Smooth muscle cell (in vitro differentiated cells): ENCODE measurements around the gene LRRC34. TPM values are rescaled to one million over a fixed set of nuclear protein-coding genes. Genes with fewer than 3 reads are reported as not detected.

Experiments used
- DNase-seq: peaks from one replicate; lab custom pipeline; 2025; ENCODE audit not compliant: unreplicated experiment; lab: John Stamatoyannopoulos, UW
- H2AFZ ChIP-seq: fragments of 200-600 bp; sonication (generic); 2 replicates; pipeline ENCODE4 v1.6.0; 2016; ENCODE audit warnings: antibody characterized with exemption, low read depth, mild to moderate bottlenecking
- H3F3A ChIP-seq: fragments of 200-600 bp; sonication (generic); 2 replicates; pipeline ENCODE4 v1.6.0; 2017; ENCODE audit warnings: antibody characterized with exemption, low read depth
- H3K27ac ChIP-seq: fragments of 200-600 bp; sonication (generic); 2 replicates; pipeline ENCODE4 v1.5.1; 2016; ENCODE audit warnings: low read depth, mild to moderate bottlenecking
- H3K27me3 ChIP-seq: fragments of 200-600 bp; sonication (generic); 2 replicates; pipeline ENCODE4 v1.6.1; 2016; ENCODE audit warnings: low read depth, mild to moderate bottlenecking
- H3K36me3 ChIP-seq: fragments of 200-600 bp; sonication (generic); 2 replicates; pipeline ENCODE4 v1.5.1; 2016; ENCODE audit warnings: low read depth
- H3K4me1 ChIP-seq: fragments of 200-600 bp; sonication (generic); 2 replicates; pipeline ENCODE4 v1.5.1; 2016; ENCODE audit warnings: low read depth
- H3K4me2 ChIP-seq: fragments of 200-600 bp; sonication (generic); 2 replicates; pipeline ENCODE4 v1.6.0; 2016; ENCODE audit warnings: mild to moderate bottlenecking
- H3K4me3 ChIP-seq: fragments of 200-600 bp; sonication (generic); 2 replicates; pipeline ENCODE4 v1.5.1; 2016; ENCODE audit warnings: mild to moderate bottlenecking
- H3K79me2 ChIP-seq: fragments of 200-600 bp; sonication (generic); 2 replicates; pipeline ENCODE4 v1.6.0; 2016; ENCODE audit warnings: low read depth, mild to moderate bottlenecking
- H3K9ac ChIP-seq: fragments of 200-600 bp; sonication (generic); 2 replicates; pipeline ENCODE4 v1.6.0; 2016; ENCODE audit warnings: low read depth
- H3K9me3 ChIP-seq: fragments of 200-600 bp; sonication (generic); replicated peaks from 2 replicates; pipeline ENCODE4 v1.5.1; 2016; ENCODE audit warnings: low read depth
- H4K20me1 ChIP-seq: fragments of 200-600 bp; sonication (generic); 2 replicates; pipeline ENCODE4 v1.6.0; 2016; ENCODE audit warnings: low read depth
- CTCF ChIP-seq: fragments of 200-600 bp; sonication (generic); IDR thresholded peaks from 2 replicates; pipeline ENCODE4 v1.5.1; 2017; ENCODE audit warnings: borderline replicate concordance, mild to moderate bottlenecking, antibody characterized with exemption; ENCODE audit not compliant: insufficient read depth, poor library complexity, severe bottlenecking
- WGBS: methylation state at CpG from one replicate; pipeline ENCODE4 v1.1.7; 2016; ENCODE audit warnings: low lambda C conversion rate; 5-methylcytosine and 5-hydroxymethylcytosine counted together
- polyA plus RNA-seq: library from polyadenylated mRNA; unstranded; fragments of >200 nt; fragmentation: Nextera tagmentation; extraction: Ambion mirVana; gene quantifications from 2 replicates; pipeline ENCODE4 v1.2.1, GENCODE V29; 2016
- total RNA-seq: library from RNA; depleted of rRNA; stranded (reverse); fragments of >200 nt; gene quantifications from 2 replicates; pipeline ENCODE4 v1.2.3, GENCODE V29; 2014

LRRC34 gene
- total and polyA plus RNA-seq, 2 experiments from 2014 or later: 1.8 to 2.5 TPM

- H3K4me3 ChIP-seq: no peak overlapping the region
- H3K9ac ChIP-seq: no peak overlapping the region
- no peaks in the 10 kb centered on the region for H3K36me3 ChIP-seq
- no peak overlapping the region for H3K27ac ChIP-seq
- 80% methylated on average over 3 of the region's 3 CpGs for WGBS
- H3K27me3 ChIP-seq: no peaks in the 10 kb centered on the region
- no peaks in the 10 kb centered on the region for H4K20me1 ChIP-seq
- no peak overlapping the region for H2AFZ ChIP-seq
- no peak overlapping the region for H3K4me2 ChIP-seq
- H3F3A ChIP-seq: no peaks in the 10 kb centered on the region
- no peaks in the 10 kb centered on the region for H3K9me3 ChIP-seq
- H3K4me1 ChIP-seq: no peaks in the 10 kb centered on the region
- H3K79me2 ChIP-seq: no peaks in the 10 kb centered on the region
- no peak for DNase-seq
- no peak for TF ChIP-seq CTCF
Measured at GRCh38 chr3:169825316-169825715, 12.6 kb upstream of the LRRC34 start.

GRCh38 chr3:169822983-169823382, 10.3 kb upstream of the LRRC34 start:
- Histone ChIP-seq H2AFZ (no peak overlapping the region), H3K9me3 (no peaks in the 10 kb centered on the region), H3K27ac (no peak overlapping the region), H3K4me3 (no peak overlapping the region), H3K9ac (no peak overlapping the region), H3K27me3 (no peaks in the 10 kb centered on the region), H4K20me1 (no peaks in the 10 kb centered on the region), H3K4me1 (no peaks in the 10 kb centered on the region), H3K79me2 (no peaks in the 10 kb centered on the region), H3F3A (no peaks in the 10 kb centered on the region), H3K36me3 (no peaks in the 10 kb centered on the region), H3K4me2 (no peak overlapping the region)
- 91% methylated on average over 6 of the region's 6 CpGs for WGBS
- no peak for DNase-seq
- no peak for TF ChIP-seq CTCF

- H3F3A ChIP-seq: no peaks in the 10 kb centered on the region
- H3K36me3 ChIP-seq: no peaks in the 10 kb centered on the region
- H3K27me3 ChIP-seq: no peaks in the 10 kb centered on the region
- no peak overlapping the region for H3K4me2 ChIP-seq
- no peaks in the 10 kb centered on the region for H3K4me1 ChIP-seq
- H3K9me3 ChIP-seq: no peaks in the 10 kb centered on the region
- no peak overlapping the region for H3K27ac ChIP-seq
- no peaks in the 10 kb centered on the region for H4K20me1 ChIP-seq
- 95% methylated on average over 20 of the region's 20 CpGs for WGBS
- no peaks in the 10 kb centered on the region for H3K79me2 ChIP-seq
- DNase-seq: no peak
- H2AFZ ChIP-seq: no peak overlapping the region
- no peak overlapping the region for H3K4me3 ChIP-seq
- no peak overlapping the region for H3K9ac ChIP-seq
- TF ChIP-seq CTCF: no peak
Measured at GRCh38 chr3:169822540-169822939, 9.8 kb upstream of the LRRC34 start.

- no peaks in the 10 kb centered on the region for H3K79me2 ChIP-seq
Measured at GRCh38 chr3:169822091-169822490, 9.4 kb upstream of the LRRC34 start.

More at GRCh38 chr3:169822091-169822490, 9.4 kb upstream of the LRRC34 start:
- Histone ChIP-seq H3K36me3 (no peaks in the 10 kb centered on the region), H3K9ac (no peak overlapping the region), H4K20me1 (no peaks in the 10 kb centered on the region), H3K4me2 (no peak overlapping the region), H3F3A (no peaks in the 10 kb centered on the region), H3K4me1 (no peaks in the 10 kb centered on the region), H3K4me3 (no peak overlapping the region), H2AFZ (no peak overlapping the region), H3K9me3 (no peaks in the 10 kb centered on the region), H3K27ac (no peak overlapping the region), H3K27me3 (no peaks in the 10 kb centered on the region)
- DNase-seq: no peak
- WGBS: 94% methylated on average over 15 of the region's 15 CpGs
- no peak for TF ChIP-seq CTCF
